HFF-Myc (cell line): ENCODE data around the gene TEX19.

Experiments
- DNase-seq: peaks from one replicate; pipeline ENCODE4 v3.0.0-alpha.2; 2011; ENCODE audit warnings: low read depth; ENCODE audit errors: extremely low read depth
- H3K4me3 ChIP-seq: replicated peaks from 2 replicates; pipeline ENCODE4 v1.5.1; 2011; ENCODE audit warnings: low read depth, mild to moderate bottlenecking, control low read depth, low read length
- CTCF ChIP-seq: IDR thresholded peaks from 2 replicates; pipeline ENCODE4 v1.5.1; 2012; ENCODE audit warnings: mild to moderate bottlenecking, low read depth, low read length, control low read depth; ENCODE audit errors: missing control alignments

The TEX19 gene

GRCh38 chr17:82403662-82404660, 44.9 kb downstream of the TEX19 start:
- H3K4me3 ChIP-seq, result no peak overlapping the region
- no peak for DNase-seq
- TF ChIP-seq CTCF, result no peak

GRCh38 chr17:82405051-82405450, 46.0 kb downstream of the TEX19 start:
- TF ChIP-seq CTCF, result no peak
- H3K4me3 ChIP-seq, result no peak overlapping the region
- no peak for DNase-seq

- TF ChIP-seq CTCF, result no peak
- DNase-seq, result no peak
- H3K4me3 ChIP-seq, result no peak overlapping the region
Measured at GRCh38 chr17:82406131-82406671, 47.2 kb downstream of the TEX19 start.

GRCh38 chr17:82407255-82407654, 48.2 kb downstream of the TEX19 start:
- H3K4me3 ChIP-seq, result no peak overlapping the region
- DNase-seq, result no peak
- TF ChIP-seq CTCF, result no peak

GRCh38 chr17:82408288-82408937, 49.4 kb downstream of the TEX19 start:
- TF ChIP-seq CTCF, result no peak
- DNase-seq, result no peak
- H3K4me3 ChIP-seq, result no peak overlapping the region

GRCh38 chr17:82408938-82409318, 49.9 kb downstream of the TEX19 start:
- no peak overlapping the region for H3K4me3 ChIP-seq
- DNase-seq, result no peak
- TF ChIP-seq CTCF, result no peak
